AG09309 (cell line): Measurements from ENCODE around the gene PER2.
"Not testable (repeated sequence)": the region's sequence is repeated elsewhere in the genome, so short reads cannot be mapped to it uniquely, and the experiment has no call there.

Experiments
- DNase-seq: peaks from one replicate; pipeline ENCODE4 v3.0.0-alpha.2; 2010; ENCODE audit warnings: low read depth
- H3K4me3 ChIP-seq: 2 replicates; pipeline ENCODE4 v1.5.1; 2011; ENCODE audit warnings: mild to moderate bottlenecking, low read depth, low read length, moderate library complexity; ENCODE audit not compliant: control insufficient read depth
- TF ChIP-seq, protein P1 (sequence below): IDR thresholded peaks from 2 replicates; pipeline ENCODE4 v1.5.1; 2011; ENCODE audit warnings: mild to moderate bottlenecking, low read depth, low read length, inconsistent platforms; ENCODE audit not compliant: insufficient read depth, control insufficient read depth; ENCODE audit errors: missing control alignments

The PER2 gene, protein sequence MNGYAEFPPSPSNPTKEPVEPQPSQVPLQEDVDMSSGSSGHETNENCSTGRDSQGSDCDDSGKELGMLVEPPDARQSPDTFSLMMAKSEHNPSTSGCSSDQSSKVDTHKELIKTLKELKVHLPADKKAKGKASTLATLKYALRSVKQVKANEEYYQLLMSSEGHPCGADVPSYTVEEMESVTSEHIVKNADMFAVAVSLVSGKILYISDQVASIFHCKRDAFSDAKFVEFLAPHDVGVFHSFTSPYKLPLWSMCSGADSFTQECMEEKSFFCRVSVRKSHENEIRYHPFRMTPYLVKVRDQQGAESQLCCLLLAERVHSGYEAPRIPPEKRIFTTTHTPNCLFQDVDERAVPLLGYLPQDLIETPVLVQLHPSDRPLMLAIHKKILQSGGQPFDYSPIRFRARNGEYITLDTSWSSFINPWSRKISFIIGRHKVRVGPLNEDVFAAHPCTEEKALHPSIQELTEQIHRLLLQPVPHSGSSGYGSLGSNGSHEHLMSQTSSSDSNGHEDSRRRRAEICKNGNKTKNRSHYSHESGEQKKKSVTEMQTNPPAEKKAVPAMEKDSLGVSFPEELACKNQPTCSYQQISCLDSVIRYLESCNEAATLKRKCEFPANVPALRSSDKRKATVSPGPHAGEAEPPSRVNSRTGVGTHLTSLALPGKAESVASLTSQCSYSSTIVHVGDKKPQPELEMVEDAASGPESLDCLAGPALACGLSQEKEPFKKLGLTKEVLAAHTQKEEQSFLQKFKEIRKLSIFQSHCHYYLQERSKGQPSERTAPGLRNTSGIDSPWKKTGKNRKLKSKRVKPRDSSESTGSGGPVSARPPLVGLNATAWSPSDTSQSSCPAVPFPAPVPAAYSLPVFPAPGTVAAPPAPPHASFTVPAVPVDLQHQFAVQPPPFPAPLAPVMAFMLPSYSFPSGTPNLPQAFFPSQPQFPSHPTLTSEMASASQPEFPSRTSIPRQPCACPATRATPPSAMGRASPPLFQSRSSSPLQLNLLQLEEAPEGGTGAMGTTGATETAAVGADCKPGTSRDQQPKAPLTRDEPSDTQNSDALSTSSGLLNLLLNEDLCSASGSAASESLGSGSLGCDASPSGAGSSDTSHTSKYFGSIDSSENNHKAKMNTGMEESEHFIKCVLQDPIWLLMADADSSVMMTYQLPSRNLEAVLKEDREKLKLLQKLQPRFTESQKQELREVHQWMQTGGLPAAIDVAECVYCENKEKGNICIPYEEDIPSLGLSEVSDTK (N-terminal part only)

DNA sequence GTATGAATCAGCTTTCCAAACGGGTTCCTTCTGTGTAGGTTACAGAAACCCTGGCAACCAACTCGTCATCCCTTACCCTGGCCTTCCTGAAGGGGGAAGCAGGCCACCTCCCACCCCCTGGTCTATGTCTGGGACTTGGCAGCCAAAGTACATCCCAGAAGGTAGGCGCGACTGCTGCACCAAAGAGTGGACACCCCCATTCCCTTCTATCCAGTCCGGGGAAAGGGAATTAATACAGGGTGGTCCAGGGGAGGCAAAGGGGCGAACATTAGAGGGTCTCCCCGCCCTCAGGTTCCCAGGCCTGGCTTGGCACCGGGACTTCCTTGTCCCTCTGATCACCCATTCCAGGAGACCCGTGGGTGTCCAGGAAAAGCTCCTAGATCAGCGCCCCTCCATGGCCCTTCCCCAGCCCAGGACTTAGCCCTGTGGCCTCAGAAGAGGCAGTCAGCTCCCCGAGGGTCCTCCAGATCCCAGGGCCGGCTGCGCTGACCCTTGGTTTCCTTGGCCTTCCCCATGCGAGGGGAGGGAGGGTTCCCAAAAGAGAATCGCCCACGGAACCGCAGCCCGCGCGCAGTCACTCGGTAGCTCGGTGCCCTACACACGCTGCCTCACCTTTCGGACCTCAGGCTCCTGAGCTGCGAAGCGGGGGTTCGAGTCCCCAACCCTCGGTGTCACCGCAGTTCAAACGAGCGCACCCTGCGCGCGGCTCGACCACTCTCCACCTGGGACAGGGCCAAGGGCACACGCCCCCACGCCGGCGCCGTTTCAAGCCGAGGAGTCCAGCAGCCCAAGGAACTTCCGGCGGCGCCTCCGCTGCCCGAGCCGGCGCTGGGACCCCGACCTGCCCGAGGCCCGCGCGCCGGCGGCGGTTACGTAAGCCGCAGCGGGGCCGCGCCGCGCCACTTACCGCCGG lies at the start of gene PER2:
PER2 (minus strand) TSS at position 874 of the 913 bp plus-strand sequence. CDS start 10,674 bp downstream, outside the sequence.
- TF ChIP-seq, protein P1, sequence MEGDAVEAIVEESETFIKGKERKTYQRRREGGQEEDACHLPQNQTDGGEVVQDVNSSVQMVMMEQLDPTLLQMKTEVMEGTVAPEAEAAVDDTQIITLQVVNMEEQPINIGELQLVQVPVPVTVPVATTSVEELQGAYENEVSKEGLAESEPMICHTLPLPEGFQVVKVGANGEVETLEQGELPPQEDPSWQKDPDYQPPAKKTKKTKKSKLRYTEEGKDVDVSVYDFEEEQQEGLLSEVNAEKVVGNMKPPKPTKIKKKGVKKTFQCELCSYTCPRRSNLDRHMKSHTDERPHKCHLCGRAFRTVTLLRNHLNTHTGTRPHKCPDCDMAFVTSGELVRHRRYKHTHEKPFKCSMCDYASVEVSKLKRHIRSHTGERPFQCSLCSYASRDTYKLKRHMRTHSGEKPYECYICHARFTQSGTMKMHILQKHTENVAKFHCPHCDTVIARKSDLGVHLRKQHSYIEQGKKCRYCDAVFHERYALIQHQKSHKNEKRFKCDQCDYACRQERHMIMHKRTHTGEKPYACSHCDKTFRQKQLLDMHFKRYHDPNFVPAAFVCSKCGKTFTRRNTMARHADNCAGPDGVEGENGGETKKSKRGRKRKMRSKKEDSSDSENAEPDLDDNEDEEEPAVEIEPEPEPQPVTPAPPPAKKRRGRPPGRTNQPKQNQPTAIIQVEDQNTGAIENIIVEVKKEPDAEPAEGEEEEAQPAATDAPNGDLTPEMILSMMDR = peak; percentile 30
- H3K4me3 ChIP-seq = peak within 1 kb of the TSS; percentile 56
- peak; percentile 83 for DNase-seq

DNA sequence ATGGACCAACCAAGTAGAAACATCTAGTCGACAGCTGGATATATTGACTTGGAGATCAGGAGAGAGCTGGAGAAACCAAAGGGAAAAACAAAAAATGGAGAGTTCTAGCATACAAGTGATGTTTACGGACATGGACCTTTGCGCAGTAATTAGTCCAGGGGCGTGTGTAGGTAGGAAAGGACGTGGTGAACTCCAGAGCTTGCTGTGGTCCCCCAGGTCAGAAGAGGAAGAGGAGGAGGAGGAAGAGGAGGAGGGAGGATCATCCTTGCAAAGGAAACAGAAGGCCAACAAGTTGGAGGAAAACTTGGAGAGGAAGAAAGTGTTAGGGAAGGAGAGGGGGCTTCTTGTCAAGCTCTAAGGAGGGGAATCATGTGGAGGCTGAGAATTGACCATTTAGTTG lies 49.4 kb upstream of the PER2 start:
- no peak for DNase-seq
- TF ChIP-seq, protein P1 = no peak

DNA sequence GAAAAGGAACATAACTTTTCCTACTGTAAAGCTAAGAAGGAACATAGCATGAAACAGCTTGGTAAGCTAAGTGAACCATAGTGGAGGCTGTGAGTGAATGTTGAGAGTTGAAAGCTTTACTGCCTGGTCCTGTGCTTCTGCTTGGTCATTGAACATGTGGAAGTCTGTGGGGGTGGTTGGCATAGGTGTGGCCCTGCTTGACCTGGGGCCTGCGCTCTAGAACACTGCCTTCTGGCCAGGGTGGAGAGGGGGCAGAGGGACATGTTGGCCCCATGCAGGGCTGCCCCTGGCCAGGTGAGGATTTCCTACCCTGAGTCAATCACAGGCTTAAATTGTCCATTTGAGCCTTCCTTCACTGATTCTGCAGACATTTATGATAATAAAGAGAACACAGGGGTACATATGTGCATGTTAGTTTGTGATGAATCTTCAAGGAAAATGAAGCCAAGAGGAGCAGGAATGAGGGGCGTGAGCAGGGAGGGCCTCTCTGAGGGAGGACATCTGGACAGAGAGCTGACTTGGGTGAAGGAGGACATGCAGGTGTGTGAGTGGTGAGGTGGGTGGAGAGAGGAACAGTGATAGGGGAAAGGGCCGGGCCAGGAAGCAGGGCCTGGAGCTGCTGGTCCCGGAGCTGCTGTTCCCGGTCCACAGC lies 48.5 kb upstream of the PER2 start:
- H3K4me3 ChIP-seq = no peak overlapping the region
- TF ChIP-seq, protein P1 = no peak
- DNase-seq = no peak

More for the DNA sequence above, 49.4 kb upstream of the PER2 start:
- no peak overlapping the region for H3K4me3 ChIP-seq

DNA sequence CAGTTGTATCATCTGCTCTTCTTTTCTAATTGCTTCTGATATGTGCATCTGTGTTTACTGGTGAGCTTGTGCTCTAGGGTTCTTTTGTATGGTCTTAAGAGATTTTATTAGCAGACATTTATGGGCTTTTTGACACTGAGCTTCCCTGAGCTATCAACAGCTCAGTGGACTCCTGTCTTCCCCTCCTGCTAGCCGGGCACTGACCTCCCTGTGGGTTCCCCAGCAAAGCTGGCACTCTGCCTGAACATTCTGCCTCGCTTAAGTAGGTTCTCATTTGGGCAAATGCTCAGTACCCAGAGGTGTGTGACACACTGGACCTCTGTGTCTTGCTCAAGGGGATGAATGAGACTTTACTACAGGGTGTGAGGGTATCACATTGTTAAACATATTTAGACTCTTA lies 47.7 kb upstream of the PER2 start:
- no peak overlapping the region for H3K4me3 ChIP-seq
- TF ChIP-seq, protein P1 = no peak
- DNase-seq = no peak

DNA sequence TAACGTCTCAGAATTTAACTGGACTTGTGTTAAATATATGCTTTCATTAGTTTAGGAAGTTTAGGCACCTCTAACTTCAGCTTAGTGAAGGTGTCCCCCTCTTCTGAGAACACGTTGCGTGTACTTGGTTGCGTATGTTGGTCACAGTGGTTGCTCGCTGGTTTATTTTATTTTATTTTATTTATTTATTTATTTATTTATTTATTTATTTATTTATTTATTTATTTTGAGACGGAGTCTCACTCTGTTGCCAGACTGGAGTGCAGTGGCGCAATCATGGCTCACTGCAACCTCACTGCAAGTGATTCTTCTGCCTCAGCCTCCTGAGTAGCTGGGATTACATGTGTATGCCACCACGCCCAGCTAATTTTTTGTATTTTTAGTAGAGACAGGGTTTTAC lies 47.2 kb upstream of the PER2 start:
- DNase-seq = not testable (repeated sequence)

DNA sequence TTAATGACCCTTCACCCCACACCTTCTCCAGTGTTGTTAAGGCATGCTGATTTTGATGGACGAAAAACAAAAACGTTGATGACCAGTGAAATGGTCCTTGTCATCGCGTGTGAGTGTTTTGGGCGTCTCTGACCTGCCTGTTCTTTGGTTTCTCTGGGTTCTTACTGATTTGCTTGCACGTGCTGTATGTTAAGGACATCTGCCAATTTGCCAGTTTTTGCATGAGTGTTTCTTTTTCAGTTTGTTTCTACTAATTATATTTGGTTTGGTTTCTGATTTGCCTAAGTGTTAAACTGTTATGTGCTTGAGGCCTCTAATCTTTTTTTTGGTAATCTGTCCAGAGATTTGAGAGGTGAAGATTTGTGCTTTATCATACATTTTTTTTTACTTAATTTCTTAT lies 46.5 kb upstream of the PER2 start:
- TF ChIP-seq, protein P1 = no peak

More for the DNA sequence above, 47.2 kb upstream of the PER2 start:
- H3K4me3 ChIP-seq = not testable (repeated sequence)

More for the DNA sequence above, 46.5 kb upstream of the PER2 start:
- H3K4me3 ChIP-seq = no peak overlapping the region
- no peak for DNase-seq
